Activated CD4-positive, alpha-beta T cell treated with anti-CD3 and anti-CD28 coated beads, Interleukin-2, amount 50 U/mL, for 16 hours (primary cell): Measurements from ENCODE around the gene SEC61A2.

Experiments used
- DNase-seq: peaks from one replicate; pipeline ENCODE4 v3.0.0-alpha.2; 2020

SEC61A2 gene

GRCh38 chr10:12200850-12201249, 71.4 kb downstream of the SEC61A2 start:
- DNase-seq, result no peak

GRCh38 chr10:12201543-12201942, 72.1 kb downstream of the SEC61A2 start:
- DNase-seq, result peak; percentile 70

DNA sequence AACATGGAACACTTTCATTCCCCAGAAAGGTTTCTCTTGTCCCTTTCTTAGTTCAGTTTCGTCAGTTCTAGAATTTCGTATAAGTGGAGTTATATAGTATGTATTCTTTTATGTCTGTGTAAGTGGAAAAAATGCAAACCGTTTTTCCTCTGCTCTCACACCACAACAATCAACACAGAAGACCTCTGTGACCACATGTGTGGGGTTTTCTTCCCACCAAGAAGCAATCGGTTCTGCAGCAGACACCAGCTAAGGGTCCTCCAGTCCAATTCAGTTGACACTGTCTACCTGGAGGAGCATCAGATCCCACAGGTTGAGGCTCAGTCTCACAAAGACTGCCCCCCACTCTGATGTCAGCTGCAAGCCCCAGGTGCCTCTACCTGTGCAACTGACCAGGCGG, 72.7 kb downstream of the SEC61A2 start:
- DNase-seq, result no peak

DNA sequence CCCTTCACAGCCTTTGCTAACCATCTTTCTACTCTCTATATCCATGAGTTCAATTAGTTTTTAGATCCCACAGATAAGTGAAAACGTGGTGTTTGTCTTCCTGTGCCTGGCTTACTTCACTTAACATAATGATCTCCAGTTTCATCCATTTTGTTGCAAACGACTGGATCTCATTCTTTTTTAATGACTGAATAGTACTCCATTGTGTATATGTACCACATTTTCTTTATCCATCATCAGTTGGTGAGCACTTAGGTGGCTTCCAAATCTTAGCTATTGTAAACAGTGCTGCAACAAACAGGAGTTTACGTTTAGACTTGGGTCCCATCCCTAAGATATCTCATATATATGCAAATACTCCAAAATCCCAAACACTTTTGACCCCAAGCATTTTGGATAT, 75.6 kb downstream of the SEC61A2 start:
- DNase-seq, result no peak

DNA sequence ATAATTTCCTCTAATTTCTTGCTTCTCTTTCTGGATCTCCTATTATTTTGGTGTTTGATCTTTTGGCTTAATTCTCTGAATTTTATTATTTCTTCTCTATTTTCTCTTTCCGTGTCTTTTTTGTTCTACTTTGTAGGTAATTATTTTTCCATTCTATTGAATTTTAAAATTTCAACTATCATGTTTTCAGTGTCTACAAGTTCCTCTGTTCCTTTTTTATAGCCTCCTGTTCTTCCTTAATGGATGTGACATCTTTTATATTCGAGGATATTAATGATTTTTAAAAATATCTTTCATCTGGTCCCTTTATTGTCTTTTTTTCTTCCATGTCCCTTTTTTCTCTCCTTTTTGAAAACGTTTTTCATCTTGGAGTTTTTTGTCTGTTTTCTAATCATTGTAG, 77.6 kb downstream of the SEC61A2 start:
- no peak for DNase-seq

- DNase-seq, result no peak
These were observed 79.0 kb downstream of the SEC61A2 start for GRCh38 chr10:12208460-12208859.

DNA sequence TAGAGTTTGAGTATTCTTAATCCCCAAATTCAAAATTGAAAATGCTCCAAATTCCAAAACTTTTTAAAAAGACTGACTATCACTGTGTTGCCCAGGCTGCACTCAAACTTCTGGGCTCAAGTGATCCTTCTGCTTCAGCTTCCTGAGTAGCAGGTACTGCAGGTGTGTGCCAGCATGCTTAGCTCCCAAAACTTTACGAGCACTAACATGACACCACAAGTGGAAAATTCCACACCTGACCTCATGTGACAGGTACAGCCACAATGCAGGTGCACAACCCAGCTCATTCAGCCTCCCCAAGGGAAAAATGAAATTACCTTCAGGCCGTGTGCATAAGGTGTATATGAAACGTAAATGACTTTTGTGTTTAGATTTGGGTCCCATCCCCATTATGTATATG, 83.0 kb downstream of the SEC61A2 start:
- DNase-seq, result no peak

DNA sequence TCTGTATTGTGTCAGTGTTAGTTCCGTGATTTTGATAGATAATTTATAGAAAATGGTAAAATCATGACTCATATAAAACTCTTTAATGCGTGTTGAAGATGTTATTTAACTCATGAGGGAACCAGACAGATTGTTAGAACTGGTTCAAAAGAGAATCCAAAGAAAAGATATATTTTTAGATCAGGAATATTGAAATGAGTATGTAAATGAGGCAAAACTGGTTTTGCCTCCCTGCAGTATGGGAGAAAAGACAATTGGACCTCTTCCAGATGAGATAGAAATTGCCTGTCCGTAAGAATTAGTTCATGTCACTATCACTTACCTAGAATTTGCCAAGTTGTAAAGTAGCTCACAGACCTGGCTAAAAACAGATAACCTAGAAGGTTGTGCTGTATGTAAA, 84.1 kb downstream of the SEC61A2 start:
- DNase-seq, result no peak

GRCh38 chr10:12214093-12214492, 84.6 kb downstream of the SEC61A2 start:
- DNase-seq, result no peak

- peak; percentile 44 for DNase-seq
These were observed 85.3 kb downstream of the SEC61A2 start for GRCh38 chr10:12214763-12215218.
